Measurements from ENCODE around the gene TMEM41B. TPM values are rescaled to one million over a fixed set of nuclear protein-coding genes. Genes with fewer than 3 reads are reported as not detected.

Gene TMEM41B
- polyA plus RNA-seq, 1 donor (not counting 4 experiments of a cell fraction or from before 2014, with no cell fraction given), result 69.3 TPM

- Histone ChIP-seq H4K20me1 (ENCODE audit: control insufficient read depth, extremely low read depth, insufficient read depth, low read length) (peaks cover 5% of the 10 kb centered on the region), H3K27ac (ENCODE audit: control insufficient read depth, insufficient read depth, low read length) (no peak overlapping the region), H3K36me3 (ENCODE audit: control insufficient read depth in 2 of 2, extremely low read depth in 1 of 2, insufficient read depth in 2 of 2, low read length in 2 of 2) (peaks cover 5 to 7% of the 10 kb centered on the region in 2 experiments), H3K4me2 (ENCODE audit: control insufficient read depth, extremely low read depth, insufficient read depth, low read depth, low read length) (no peak overlapping the region), H3K27me3 (ENCODE audit: control insufficient read depth, extremely low read depth, insufficient read depth, low read length) (no peaks in the 10 kb centered on the region), H3K9me3 (ENCODE audit: control insufficient read depth, low read depth, low read length) (no peaks in the 10 kb centered on the region), H3K4me3 (ENCODE audit: control insufficient read depth in 2 of 3, extremely low read depth in 1 of 3, insufficient read depth in 2 of 3, low read depth in 1 of 3, low read length in 3 of 3) (no peak overlapping the region), H2AFZ (ENCODE audit: control insufficient read depth, low read length) (no peak overlapping the region), H3K9me1 (ENCODE audit: control insufficient read depth, extremely low read depth, insufficient read depth, low read length) (no peaks in the 10 kb centered on the region), H3K4me1 (ENCODE audit: control insufficient read depth, extremely low read depth, insufficient read depth, low read length) (no peaks in the 10 kb centered on the region), H3K79me2 (ENCODE audit: control insufficient read depth, insufficient read depth, low read length) (peaks cover 74% of the 10 kb centered on the region), H3K9ac (ENCODE audit: control insufficient read depth, extremely low read depth, insufficient read depth, low read length) (no peak overlapping the region)
- FAIRE-seq (no peak), DNase-seq (ENCODE audit: low read depth, low spot score) (no peak)
- dilution Hi-C loops (cut with MboI; ENCODE audit: extremely low pct_ligation_motif_present, low sequenced_read_pairs), result no loop called here
- TF ChIP-seq EZH2 (IDR thresholded peaks at IDR 0.05; ENCODE audit: low read length), result no peak
- TF ChIP-seq, protein P1, sequence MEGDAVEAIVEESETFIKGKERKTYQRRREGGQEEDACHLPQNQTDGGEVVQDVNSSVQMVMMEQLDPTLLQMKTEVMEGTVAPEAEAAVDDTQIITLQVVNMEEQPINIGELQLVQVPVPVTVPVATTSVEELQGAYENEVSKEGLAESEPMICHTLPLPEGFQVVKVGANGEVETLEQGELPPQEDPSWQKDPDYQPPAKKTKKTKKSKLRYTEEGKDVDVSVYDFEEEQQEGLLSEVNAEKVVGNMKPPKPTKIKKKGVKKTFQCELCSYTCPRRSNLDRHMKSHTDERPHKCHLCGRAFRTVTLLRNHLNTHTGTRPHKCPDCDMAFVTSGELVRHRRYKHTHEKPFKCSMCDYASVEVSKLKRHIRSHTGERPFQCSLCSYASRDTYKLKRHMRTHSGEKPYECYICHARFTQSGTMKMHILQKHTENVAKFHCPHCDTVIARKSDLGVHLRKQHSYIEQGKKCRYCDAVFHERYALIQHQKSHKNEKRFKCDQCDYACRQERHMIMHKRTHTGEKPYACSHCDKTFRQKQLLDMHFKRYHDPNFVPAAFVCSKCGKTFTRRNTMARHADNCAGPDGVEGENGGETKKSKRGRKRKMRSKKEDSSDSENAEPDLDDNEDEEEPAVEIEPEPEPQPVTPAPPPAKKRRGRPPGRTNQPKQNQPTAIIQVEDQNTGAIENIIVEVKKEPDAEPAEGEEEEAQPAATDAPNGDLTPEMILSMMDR (optimal IDR thresholded peaks at IDR 0.05 in 1 of 3, IDR thresholded peaks at IDR 0.05 in 1 of 3, conservative IDR thresholded peaks at IDR 0.05 in 1 of 3; ENCODE audit: extremely low read depth in 1 of 3, insufficient read depth in 2 of 3, low read length in 3 of 3), result no peak
These were observed 11.9 kb downstream of the TMEM41B start for GRCh38 chr11:9302448-9302847.

DNA sequence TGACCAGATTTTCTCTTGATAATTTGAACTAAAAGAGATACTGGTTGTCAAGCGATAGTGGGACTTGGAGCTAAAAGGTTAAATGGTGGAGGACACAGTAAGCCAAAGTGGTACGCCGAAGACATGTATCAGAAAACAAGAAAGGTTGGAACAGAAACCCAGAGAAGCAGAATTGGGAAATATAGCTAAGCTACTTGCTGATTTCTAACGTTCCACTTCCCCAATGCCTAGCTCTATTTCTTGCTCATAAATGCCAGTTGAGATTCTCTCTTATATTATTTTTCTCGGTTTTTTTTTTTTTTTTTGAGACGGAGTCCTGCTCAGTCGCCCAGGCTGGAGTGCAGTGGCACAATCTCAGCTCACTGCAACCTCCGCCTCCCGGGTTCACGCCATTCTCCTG lies 12.7 kb downstream of the TMEM41B start:
- Histone ChIP-seq H2AFZ (ENCODE audit: control insufficient read depth, low read length) (no peak overlapping the region), H3K4me2 (ENCODE audit: control insufficient read depth, extremely low read depth, insufficient read depth, low read depth, low read length) (no peak overlapping the region), H3K9me3 (ENCODE audit: control insufficient read depth, low read depth, low read length) (no peaks in the 10 kb centered on the region), H3K79me2 (ENCODE audit: control insufficient read depth, insufficient read depth, low read length) (peaks cover 71% of the 10 kb centered on the region), H3K36me3 (ENCODE audit: control insufficient read depth in 2 of 2, extremely low read depth in 1 of 2, insufficient read depth in 2 of 2, low read length in 2 of 2) (peaks cover 5 to 7% of the 10 kb centered on the region in 2 experiments), H3K9ac (ENCODE audit: control insufficient read depth, extremely low read depth, insufficient read depth, low read length) (no peak overlapping the region), H4K20me1 (ENCODE audit: control insufficient read depth, extremely low read depth, insufficient read depth, low read length) (peaks cover 5% of the 10 kb centered on the region), H3K4me1 (ENCODE audit: control insufficient read depth, extremely low read depth, insufficient read depth, low read length) (no peaks in the 10 kb centered on the region), H3K27me3 (ENCODE audit: control insufficient read depth, extremely low read depth, insufficient read depth, low read length) (no peaks in the 10 kb centered on the region), H3K4me3 (ENCODE audit: control insufficient read depth in 2 of 3, extremely low read depth in 1 of 3, insufficient read depth in 2 of 3, low read depth in 1 of 3, low read length in 3 of 3) (no peak overlapping the region), H3K27ac (ENCODE audit: control insufficient read depth, insufficient read depth, low read length) (no peak overlapping the region), H3K9me1 (ENCODE audit: control insufficient read depth, extremely low read depth, insufficient read depth, low read length) (no peaks in the 10 kb centered on the region)
- no peak for FAIRE-seq
- DNase-seq (ENCODE audit: low read depth, low spot score), result no peak
- dilution Hi-C loops (cut with MboI; ENCODE audit: extremely low pct_ligation_motif_present, low sequenced_read_pairs), result no loop called here
- TF ChIP-seq, protein P1 (optimal IDR thresholded peaks at IDR 0.05 in 1 of 3, IDR thresholded peaks at IDR 0.05 in 1 of 3, conservative IDR thresholded peaks at IDR 0.05 in 1 of 3; ENCODE audit: extremely low read depth in 1 of 3, insufficient read depth in 2 of 3, low read length in 3 of 3), result no peak
- no peak for TF ChIP-seq EZH2 (IDR thresholded peaks at IDR 0.05; ENCODE audit: low read length)

Measured in keratinocyte (primary cell).